GM06990 (cell line): ENCODE results near the gene IGHMBP2.
"Not testable (repeated sequence)": the region's sequence is repeated elsewhere in the genome, so short reads cannot be mapped to it uniquely, and the experiment has no call there.

Experiments used
- DNase-seq: peaks from one replicate; pipeline ENCODE4 v3.0.0-alpha.2; 2011; ENCODE audit not compliant: insufficient read length; ENCODE audit errors: extremely low read depth
- H3K27me3 ChIP-seq: replicated peaks from 2 replicates; pipeline ENCODE4 v1.6.0; 2011; ENCODE audit warnings: low read length; ENCODE audit not compliant: control insufficient read depth, insufficient read depth
- H3K36me3 ChIP-seq: 2 replicates; pipeline ENCODE4 v1.5.1; 2011; ENCODE audit warnings: low read length; ENCODE audit not compliant: control insufficient read depth, insufficient read depth
- H3K4me3 ChIP-seq: replicated peaks from 2 replicates; pipeline ENCODE4 v1.5.1; 2011; ENCODE audit warnings: low read depth, mild to moderate bottlenecking, control low read depth, low read length
- TF ChIP-seq, protein P1 (sequence below): IDR thresholded peaks from 2 replicates; pipeline ENCODE4 v1.5.1; 2011; ENCODE audit warnings: low read length, control low read depth, mild to moderate bottlenecking, inconsistent platforms; ENCODE audit not compliant: insufficient read depth, poor library complexity, severe bottlenecking

The IGHMBP2 gene

DNA sequence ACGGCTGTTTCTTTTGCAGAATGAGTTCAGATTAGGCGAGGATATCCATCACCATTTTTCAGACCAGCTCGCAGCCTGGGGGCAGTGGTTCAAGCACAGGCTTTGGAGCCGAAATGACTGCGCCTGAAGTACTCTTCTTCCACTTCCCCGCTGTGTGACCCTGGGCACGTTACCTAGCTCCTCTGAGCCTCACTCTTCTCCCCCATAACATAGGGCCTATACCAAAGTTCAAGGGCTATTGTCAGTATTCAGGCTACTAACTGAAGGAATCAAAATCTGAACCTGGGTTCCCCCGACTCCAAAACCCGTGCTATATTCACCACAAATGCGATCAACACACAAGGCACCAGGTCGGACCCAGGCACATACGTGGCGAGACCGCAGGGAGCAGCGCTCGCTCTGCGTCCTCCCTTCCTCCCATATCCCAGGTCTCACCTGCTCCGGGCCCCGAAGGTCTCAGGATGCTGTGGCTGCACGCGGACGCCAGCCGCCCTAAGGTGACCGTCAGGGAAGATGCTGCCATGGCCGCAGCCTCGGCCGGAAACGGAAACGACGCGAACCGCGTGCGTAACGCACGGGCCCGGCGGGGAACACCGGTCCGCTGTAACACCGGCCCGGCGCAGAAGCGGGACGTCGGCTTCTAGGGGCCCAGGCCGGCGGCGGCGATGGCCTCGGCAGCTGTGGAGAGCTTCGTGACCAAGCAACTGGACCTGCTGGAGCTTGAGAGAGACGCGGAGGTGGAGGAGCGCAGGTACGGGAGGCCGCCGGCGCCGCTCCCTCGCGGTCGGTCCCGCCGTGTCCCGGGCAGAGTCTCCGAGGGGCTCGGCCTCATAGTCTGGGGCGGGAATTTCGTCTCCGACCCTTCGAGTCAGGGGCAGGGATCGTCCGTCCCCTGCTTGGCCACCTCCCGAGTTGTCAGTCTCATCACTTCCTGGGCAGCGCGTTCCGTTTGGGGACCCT, at the start of gene IGHMBP2, which contains the start of gene MRPL21:
Gene IGHMBP2 (plus strand): TSS at position 604 of the 960 bp plus-strand sequence. CDS start 62 bp downstream, at position 666.
Gene MRPL21 (minus strand): TSS at position 545 of the 960 bp plus-strand sequence. CDS start 22 bp downstream, at position 523.
- H3K4me3 ChIP-seq = peak within 1 kb of the TSS; percentile 100
- no peaks in the 10 kb centered on the region for H3K27me3 ChIP-seq
- TF ChIP-seq, protein P1, sequence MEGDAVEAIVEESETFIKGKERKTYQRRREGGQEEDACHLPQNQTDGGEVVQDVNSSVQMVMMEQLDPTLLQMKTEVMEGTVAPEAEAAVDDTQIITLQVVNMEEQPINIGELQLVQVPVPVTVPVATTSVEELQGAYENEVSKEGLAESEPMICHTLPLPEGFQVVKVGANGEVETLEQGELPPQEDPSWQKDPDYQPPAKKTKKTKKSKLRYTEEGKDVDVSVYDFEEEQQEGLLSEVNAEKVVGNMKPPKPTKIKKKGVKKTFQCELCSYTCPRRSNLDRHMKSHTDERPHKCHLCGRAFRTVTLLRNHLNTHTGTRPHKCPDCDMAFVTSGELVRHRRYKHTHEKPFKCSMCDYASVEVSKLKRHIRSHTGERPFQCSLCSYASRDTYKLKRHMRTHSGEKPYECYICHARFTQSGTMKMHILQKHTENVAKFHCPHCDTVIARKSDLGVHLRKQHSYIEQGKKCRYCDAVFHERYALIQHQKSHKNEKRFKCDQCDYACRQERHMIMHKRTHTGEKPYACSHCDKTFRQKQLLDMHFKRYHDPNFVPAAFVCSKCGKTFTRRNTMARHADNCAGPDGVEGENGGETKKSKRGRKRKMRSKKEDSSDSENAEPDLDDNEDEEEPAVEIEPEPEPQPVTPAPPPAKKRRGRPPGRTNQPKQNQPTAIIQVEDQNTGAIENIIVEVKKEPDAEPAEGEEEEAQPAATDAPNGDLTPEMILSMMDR = no peak
- H3K36me3 ChIP-seq = peaks cover 8% of the 10 kb centered on the region
- peak; percentile 89 for DNase-seq

DNA sequence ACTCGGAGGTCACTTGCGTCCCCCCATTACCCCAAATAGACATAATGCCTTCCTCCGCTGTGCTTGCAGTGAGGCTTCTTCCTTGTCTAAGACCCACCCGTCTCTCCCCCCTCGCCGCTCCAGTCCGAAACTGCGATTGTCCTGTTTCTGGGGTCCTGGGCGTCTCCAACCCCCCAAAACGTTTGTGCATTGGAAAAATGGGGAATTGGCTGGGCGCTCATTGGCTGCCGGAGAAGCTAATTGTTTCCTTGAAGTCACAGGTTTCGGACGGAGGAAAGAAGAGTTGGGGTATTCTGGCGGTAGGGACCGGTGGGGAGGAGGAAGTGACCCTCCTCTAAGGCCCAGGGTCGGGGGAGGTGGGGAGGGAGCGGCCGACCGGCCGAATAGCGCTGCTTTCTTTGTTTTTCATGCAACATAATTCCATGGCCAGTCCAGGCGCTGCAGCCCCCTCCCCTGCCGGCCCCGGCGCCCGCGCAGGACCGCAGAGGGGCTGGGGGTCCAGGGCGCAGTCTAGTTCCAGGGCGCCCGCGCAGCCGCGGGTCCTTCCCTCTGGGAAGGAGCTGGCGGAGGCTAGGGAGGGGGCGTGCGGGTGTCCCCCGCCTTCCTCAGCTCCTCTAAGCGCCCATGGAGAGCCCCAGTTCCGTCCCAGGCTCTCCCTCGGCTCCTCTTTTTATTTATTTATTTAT, 49.3 kb upstream of the IGHMBP2 start:
- H3K27me3 ChIP-seq = no peaks in the 10 kb centered on the region; the same call in none of the 2 replicates
- DNase-seq = no peak
- TF ChIP-seq, protein P1 = no peak
- H3K4me3 ChIP-seq = no peak overlapping the region
- H3K36me3 ChIP-seq = no peaks in the 10 kb centered on the region

DNA sequence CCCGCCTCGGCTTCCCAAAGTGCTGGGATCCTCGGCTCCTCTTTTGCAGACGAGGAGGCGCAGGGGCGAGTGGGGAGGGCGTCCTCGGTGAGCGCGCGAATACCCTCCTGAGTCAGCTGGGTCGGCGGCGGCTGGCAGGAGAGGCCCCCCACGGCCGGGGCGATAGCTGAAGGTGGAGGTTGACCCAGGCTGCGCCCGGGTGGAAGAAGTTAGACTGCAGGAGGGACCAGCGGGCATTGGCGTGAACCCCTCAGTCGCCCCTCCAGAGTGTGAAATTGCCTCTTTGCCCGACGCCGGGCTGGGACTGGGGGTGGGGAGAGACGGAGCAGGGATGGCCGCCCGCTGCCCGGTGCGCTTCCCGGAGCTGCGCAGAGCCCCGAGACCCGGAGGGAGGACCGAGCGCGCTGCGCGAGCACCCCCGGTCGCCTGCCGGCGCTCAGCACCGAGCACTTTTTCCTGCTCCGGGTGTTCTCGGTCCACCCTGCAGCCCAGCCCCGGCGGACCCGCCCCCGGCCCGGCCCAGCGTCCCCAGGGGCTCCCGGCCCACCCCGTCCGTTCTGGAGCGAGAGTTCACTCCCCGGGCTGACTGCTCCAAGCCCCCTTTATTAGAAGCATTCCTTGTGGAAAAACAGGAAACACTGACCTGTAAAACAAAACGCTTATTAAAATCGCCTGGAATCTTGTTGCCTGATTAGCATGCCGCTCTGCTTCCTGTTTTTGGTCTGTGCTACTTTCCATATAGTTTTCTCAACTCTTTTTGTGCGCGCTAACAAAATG, 48.3 kb upstream of the IGHMBP2 start:
- no peaks in the 10 kb centered on the region; the same call in none of the 2 replicates for H3K27me3 ChIP-seq
- TF ChIP-seq, protein P1 = no peak
- no peaks in the 10 kb centered on the region for H3K36me3 ChIP-seq
- DNase-seq = peak; percentile 34
- H3K4me3 ChIP-seq = peak overlapping the region; percentile 11

DNA sequence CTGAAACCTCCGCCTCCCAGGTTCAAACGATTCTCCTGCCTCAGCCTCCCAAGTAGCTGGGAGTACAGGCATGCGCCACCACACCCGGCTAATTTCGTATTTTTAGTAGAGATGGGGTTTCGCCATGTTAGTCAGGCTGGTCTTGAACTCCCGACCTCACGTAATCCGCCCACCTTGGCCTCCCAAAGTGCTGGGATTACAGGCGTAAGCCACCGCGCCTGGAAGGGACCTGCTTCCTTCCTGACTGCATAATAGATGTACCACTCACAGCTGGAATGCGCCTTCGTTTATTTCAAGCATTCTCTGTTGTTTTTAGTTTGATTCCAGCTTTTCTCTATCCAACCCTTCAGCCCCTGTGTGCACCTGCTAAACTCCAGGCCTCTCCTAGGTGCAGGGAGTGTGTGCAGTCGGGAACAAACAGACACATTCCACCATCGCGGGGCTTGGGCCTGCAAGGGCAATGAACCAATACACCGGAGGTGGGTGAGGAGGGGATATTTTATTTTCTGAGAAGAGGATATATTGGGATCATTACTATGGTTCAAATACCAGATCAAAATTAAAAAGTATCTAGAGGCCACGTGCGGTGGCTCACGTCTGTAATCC, 47.2 kb upstream of the IGHMBP2 start:
- not testable (repeated sequence) for DNase-seq, H3K27me3 ChIP-seq

DNA sequence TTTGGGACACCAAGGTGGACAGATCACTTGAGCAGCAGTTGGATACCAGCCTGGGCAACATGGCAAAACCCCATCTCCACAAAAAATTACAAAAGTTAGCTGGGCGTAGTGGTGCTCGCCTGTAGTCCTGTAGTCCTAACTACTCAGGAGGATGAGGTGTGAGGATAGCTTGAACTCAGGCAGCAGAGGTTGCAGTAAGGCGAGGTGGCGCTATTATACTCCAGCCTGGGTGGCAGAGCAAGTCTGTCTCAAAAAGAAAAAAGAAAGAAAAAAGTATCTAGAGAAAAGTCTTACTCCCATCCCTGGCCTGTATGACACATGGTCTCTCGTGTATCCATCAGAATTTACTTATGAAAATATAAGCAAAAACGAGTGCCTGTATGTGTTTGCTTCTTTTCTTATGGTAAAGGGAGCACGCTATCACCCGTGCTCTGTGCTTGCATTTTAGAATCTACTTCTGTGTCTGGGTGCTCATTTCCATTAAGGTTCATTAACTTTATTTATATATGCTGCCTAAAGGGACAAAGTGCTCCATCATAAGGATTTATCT, 46.6 kb upstream of the IGHMBP2 start:
- TF ChIP-seq, protein P1 = no peak
- Histone ChIP-seq H3K4me3 (no peak overlapping the region), H3K36me3 (no peaks in the 10 kb centered on the region), H3K27me3 (no peaks in the 10 kb centered on the region; the same call in none of the 2 replicates)
- no peak for DNase-seq

More for the DNA sequence above, 47.2 kb upstream of the IGHMBP2 start:
- H3K36me3 ChIP-seq, H3K4me3 ChIP-seq: not testable (repeated sequence)
